CD4-positive, alpha-beta T cell (primary cell): Measurements from ENCODE around the gene CFAP157. TPM values are rescaled to one million over a fixed set of nuclear protein-coding genes. Genes with fewer than 3 reads are reported as not detected.
A peak's percentile ranks its signal among the peaks of the same experiment; 100 is the strongest.

ENCODE experiments used
- ATAC-seq: fragments of 200-7000 bp; cut with Tn5 transposase; one replicate; pipeline ENCODE4 v1.10.0; 2022; ENCODE audit warnings: mild to moderate bottlenecking; ENCODE audit not compliant: poor library complexity
- CTCF ChIA-PET: fragments of 350-600 bp; sonication (Branson Sonifier 250); formaldehyde crosslinking; loops from one replicate; lab custom pipeline; 2021; ENCODE audit warnings: antibody characterized with exemption, inconsistent platforms; lab: Charles Lee
- POLR2A ChIA-PET: fragments of 350-600 bp; sonication (Branson Sonifier 250); formaldehyde crosslinking; loops from one replicate; lab custom pipeline; 2021; ENCODE audit warnings: antibody characterized with exemption, inconsistent platforms; lab: Charles Lee
- DNase-seq, 14 experiments: peaks; one replicate each; pipeline ENCODE4 v3.0.0-alpha.2; 2013 to 2020; ENCODE audit warnings: mixed read lengths in 2 of 14
- H3K27ac ChIP-seq, 2 donors: one replicate each; pipeline versions ENCODE4 v1.5.1 to v1.7.0; 2013; ENCODE audit warnings: low read length in 2 of 2, low read depth in 1 of 2, mild to moderate bottlenecking in 1 of 2
- H3K27me3 ChIP-seq, 2 experiments: 1 replicate in 1 of 2; 2 replicates in 1 of 2; pipeline versions ENCODE4 v1.6.1 to v1.7.0; 2013; ENCODE audit warnings: low read length in 2 of 2, control low read depth in 1 of 2, mild to moderate bottlenecking in 1 of 2, moderate library complexity in 1 of 2; ENCODE audit not compliant: insufficient read depth in 2 of 2, control insufficient read depth in 1 of 2
- H3K36me3 ChIP-seq: one replicate; pipeline ENCODE4 v1.6.1; 2013; ENCODE audit warnings: low read length, control low read depth; ENCODE audit not compliant: insufficient read depth
- H3K4me1 ChIP-seq: one replicate; pipeline ENCODE4 v1.6.1; 2013; ENCODE audit warnings: low read length, control low read depth; ENCODE audit not compliant: insufficient read depth
- H3K4me3 ChIP-seq: one replicate; pipeline ENCODE4 v1.5.1; 2013; ENCODE audit warnings: mild to moderate bottlenecking, low read length, moderate library complexity
- H3K9me3 ChIP-seq, 2 experiments: 1 replicate in 1 of 2; 2 replicates in 1 of 2; pipeline versions ENCODE4 v1.6.1 to v1.7.0; 2013; ENCODE audit warnings: low read length in 2 of 2, mild to moderate bottlenecking in 2 of 2, control low read depth in 1 of 2, moderate library complexity in 1 of 2; ENCODE audit not compliant: control insufficient read depth in 1 of 2, insufficient read depth in 1 of 2
- H3K27ac Mint-ChIP-seq: one replicate; pipeline ENCODE4 v1.8.0; 2020; ENCODE audit warnings: mixed read lengths
- H3K27me3 Mint-ChIP-seq: one replicate; pipeline ENCODE4 v1.8.0; 2021; ENCODE audit warnings: mixed read lengths
- H3K36me3 Mint-ChIP-seq: one replicate; pipeline ENCODE4 v1.8.0; 2021; ENCODE audit warnings: low read depth, mixed read lengths
- H3K4me1 Mint-ChIP-seq: one replicate; pipeline ENCODE4 v1.8.0; 2021; ENCODE audit warnings: low read depth, mixed read lengths
- H3K4me3 Mint-ChIP-seq: one replicate; pipeline ENCODE4 v1.8.0; 2020; ENCODE audit warnings: mild to moderate bottlenecking, mixed read lengths
- H3K9me3 Mint-ChIP-seq: one replicate; pipeline ENCODE4 v1.8.0; 2020; ENCODE audit warnings: mixed read lengths
- CTCF ChIP-seq: fragments of 200-600 bp; IDR thresholded peaks from one replicate; pipeline ENCODE4 v1.8.0; 2022; ENCODE audit warnings: antibody characterized with exemption, mild to moderate bottlenecking
- intact Hi-C, 2 experiments: fragments of 100-400 bp; cut with DNase I in 1 of 2; cut with micrococcal nuclease in 1 of 2; formaldehyde crosslinking; loops; one replicate each; pipeline versions ENCODE4 v1.15.1 to v1.9.0; 2023 to 2025; cut with DNase I, micrococcal nuclease
- total RNA-seq, 174 experiments: library from RNA in 2 of 174; stranded (reverse) in 2 of 174; gene quantifications; one replicate each; pipeline ENCODE4 v1.2.3 and lab custom pipeline; 2021 to 2026

The CFAP157 gene
- total RNA-seq, 2 experiments from 2014 or later: 0.11 TPM; not detected in 1

- Histone ChIP-seq H3K27me3 (no peaks in the 10 kb centered on the region), H3K4me3 (no peak overlapping the region), H3K36me3 (peaks cover 74% of the 10 kb centered on the region), H3K27ac (no peak overlapping the region), H3K9me3 (no peaks in the 10 kb centered on the region), H3K4me1 (peaks cover 25% of the 10 kb centered on the region)
- Mint-ChIP-seq H3K27me3 (no peaks in the 10 kb centered on the region), H3K36me3 (peaks cover 40% of the 10 kb centered on the region), H3K4me3 (no peak overlapping the region), H3K9me3 (no peaks in the 10 kb centered on the region), H3K4me1 (peaks cover 21% of the 10 kb centered on the region), H3K27ac (peak overlapping the region; percentile 21)
- no peak for TF ChIP-seq CTCF
- DNase-seq (no peak), ATAC-seq (no peak)
- intact Hi-C loops: no loop called here
- CTCF ChIA-PET: no interaction called here
- POLR2A ChIA-PET: no interaction called here
Measured at GRCh38 chr9:127758843-127759242, 52.1 kb downstream of the CFAP157 start.

GRCh38 chr9:127761061-127761460, 54.3 kb downstream of the CFAP157 start:
- Histone ChIP-seq H3K27me3 (no peaks in the 10 kb centered on the region), H3K4me3 (no peak overlapping the region), H3K9me3 (no peaks in the 10 kb centered on the region), H3K27ac (no peak overlapping the region), H3K36me3 (peaks cover 84% of the 10 kb centered on the region), H3K4me1 (peaks cover 42% of the 10 kb centered on the region)
- H3K9me3 Mint-ChIP-seq: no peaks in the 10 kb centered on the region
- no peak overlapping the region for H3K27ac Mint-ChIP-seq
- intact Hi-C loops: no loop called here
- peaks cover 63% of the 10 kb centered on the region for H3K36me3 Mint-ChIP-seq
- no peak for ATAC-seq
- no peaks in the 10 kb centered on the region for H3K27me3 Mint-ChIP-seq
- POLR2A ChIA-PET: interaction anchor here (1.2 to 1.5 kb wide), 2 partner anchors 10 to 24 kb away, joined by 3 to 4 read pairs; no protein-coding TSS in a partner anchor
- no peak for DNase-seq
- no peak for TF ChIP-seq CTCF
- H3K4me1 Mint-ChIP-seq: peaks cover 40% of the 10 kb centered on the region
- CTCF ChIA-PET: interaction anchor here (0.6 kb wide), 1 partner anchor 9 kb away, joined by 3 read pairs; no protein-coding TSS in a partner anchor
- no peak overlapping the region for H3K4me3 Mint-ChIP-seq

- DNase-seq (no peak), ATAC-seq (no peak)
- POLR2A ChIA-PET: interaction anchor here (1.2 to 1.5 kb wide), 2 partner anchors 9 to 23 kb away, joined by 3 to 4 read pairs; no protein-coding TSS in a partner anchor
- Mint-ChIP-seq H3K9me3 (no peaks in the 10 kb centered on the region), H3K27me3 (no peaks in the 10 kb centered on the region), H3K4me3 (no peak overlapping the region), H3K27ac (no peak overlapping the region), H3K4me1 (peaks cover 44% of the 10 kb centered on the region), H3K36me3 (peaks cover 67% of the 10 kb centered on the region)
- intact Hi-C loops: no loop called here
- CTCF ChIA-PET: interaction anchor here (3.6 kb wide), 1 partner anchor 27 kb away, joined by 13 read pairs; the partner anchor contains the start of gene TOR2A
- Histone ChIP-seq H3K9me3 (no peaks in the 10 kb centered on the region), H3K4me1 (peaks cover 47% of the 10 kb centered on the region), H3K36me3 (peaks cover 83% of the 10 kb centered on the region), H3K4me3 (no peak overlapping the region), H3K27me3 (no peaks in the 10 kb centered on the region), H3K27ac (no peak overlapping the region)
- no peak for TF ChIP-seq CTCF
Measured at GRCh38 chr9:127761491-127761956, 54.7 kb downstream of the CFAP157 start.
